Panc1 (cell line): ENCODE results near the gene EML6.
"Not testable (repeated sequence)": the region's sequence is repeated elsewhere in the genome, so short reads cannot be mapped to it uniquely, and the experiment has no call there.

Experiments used
- CTCF ChIP-seq: fragments of 450-650 bp; IDR thresholded peaks from 2 replicates; pipeline ENCODE4 v1.5.1; 2017; ENCODE audit warnings: mild to moderate bottlenecking
- POLR2AphosphoS5 ChIP-seq: IDR thresholded peaks from 2 replicates; pipeline ENCODE4 v1.6.1; 2012; ENCODE audit warnings: mild to moderate bottlenecking, low read depth, low read length, moderate library complexity
- REST ChIP-seq, 2 experiments: IDR thresholded peaks; 2 replicates each; pipeline ENCODE4 v1.6.1; 2011 to 2012; ENCODE audit warnings: low read depth in 2 of 2, control low read depth in 1 of 2, low read length in 1 of 2, mild to moderate bottlenecking in 1 of 2, moderate library complexity in 1 of 2; ENCODE audit not compliant: insufficient read depth in 1 of 2
- SIN3A ChIP-seq: IDR thresholded peaks from 2 replicates; pipeline ENCODE4 v1.6.1; 2012; ENCODE audit warnings: low read depth, mild to moderate bottlenecking, low read length, moderate library complexity, borderline replicate concordance; ENCODE audit not compliant: insufficient read depth

GRCh38 chr2:54990694-54991093, 267.2 kb downstream of the EML6 start:
- not testable (repeated sequence) for TF ChIP-seq POLR2AphosphoS5; CTCF; REST (IDR thresholded peaks at IDR 0.05; ENCODE audit: insufficient read depth in 1 of 2, low read depth in 2 of 2, low read length in 1 of 2); SIN3A
